WTC11 (cell line): ENCODE data around the gene ACACA. TPM values are rescaled to one million over a fixed set of nuclear protein-coding genes. Genes with fewer than 3 reads are reported as not detected.

Experiments used
- CREB1 ChIP-seq: sonication (generic); formaldehyde crosslinking; IDR thresholded peaks from 2 replicates; pipeline ENCODE4 v1.8.0; 2023; ENCODE audit warnings: mild to moderate bottlenecking, missing genetic modification reagents
- ELF4 ChIP-seq: sonication (generic); formaldehyde crosslinking; IDR thresholded peaks from 2 replicates; pipeline ENCODE4 v1.8.1; 2022; ENCODE audit warnings: low read depth, mild to moderate bottlenecking, moderate library complexity, missing genetic modification reagents
- EMX1 ChIP-seq: fragments of 250-450 bp; sonication (Bioruptor Pico); IDR thresholded peaks from 2 replicates; pipeline ENCODE4 v1.8.0; 2021; ENCODE audit warnings: mild to moderate bottlenecking
- ETV6 ChIP-seq: sonication (generic); formaldehyde crosslinking; IDR thresholded peaks from 2 replicates; pipeline ENCODE4 v1.8.1; 2022; ENCODE audit warnings: mild to moderate bottlenecking, missing genetic modification reagents
- HMGA2 ChIP-seq: fragments of 250-450 bp; sonication (Bioruptor Pico); IDR thresholded peaks from 2 replicates; pipeline ENCODE4 v1.4.0; 2021; ENCODE audit warnings: mild to moderate bottlenecking, moderate library complexity
- MYBL2 ChIP-seq: sonication (generic); formaldehyde crosslinking; IDR thresholded peaks from 2 replicates; pipeline ENCODE4 v1.8.1; 2023; ENCODE audit warnings: mild to moderate bottlenecking, moderate library complexity, missing genetic modification reagents
- NFATC4 ChIP-seq: fragments of 250-450 bp; sonication (Bioruptor Pico); IDR thresholded peaks from 2 replicates; pipeline ENCODE4 v1.9.0; 2021; ENCODE audit warnings: mild to moderate bottlenecking
- NR3C1 ChIP-seq: sonication (generic); formaldehyde crosslinking; conservative IDR thresholded peaks from 2 replicates; pipeline ENCODE4 v1.8.1; 2023; ENCODE audit warnings: low read depth, mild to moderate bottlenecking, missing genetic modification reagents
- RORB ChIP-seq: fragments of 250-450 bp; sonication (Bioruptor Pico); IDR thresholded peaks from 2 replicates; pipeline ENCODE4 v1.9.0; 2021; ENCODE audit warnings: mild to moderate bottlenecking
- TEAD4 ChIP-seq: sonication (generic); formaldehyde crosslinking; IDR thresholded peaks from 2 replicates; pipeline ENCODE4 v1.8.0; 2022; ENCODE audit warnings: mild to moderate bottlenecking, missing genetic modification reagents
- ZNF219 ChIP-seq: sonication (generic); formaldehyde crosslinking; IDR thresholded peaks from 2 replicates; pipeline ENCODE4 v1.8.0; 2023; ENCODE audit warnings: missing genetic modification reagents, mild to moderate bottlenecking, borderline replicate concordance
- ZNF317 ChIP-seq: sonication (generic); formaldehyde crosslinking; IDR thresholded peaks from 2 replicates; pipeline ENCODE4 v1.8.1; 2023; ENCODE audit warnings: low read depth, mild to moderate bottlenecking, moderate library complexity, missing genetic modification reagents, borderline replicate concordance
- ZNF671 ChIP-seq: fragments of 250-450 bp; sonication (Bioruptor Pico); IDR thresholded peaks from 2 replicates; pipeline ENCODE4 v1.8.0; 2021; ENCODE audit warnings: mild to moderate bottlenecking
- total RNA-seq: library from RNA; stranded (reverse); gene quantifications from 3 replicates; pipeline ENCODE4 v1.2.3, GENCODE V29; 2021
- TF ChIP-seq, protein P1 (sequence below): sonication (generic); formaldehyde crosslinking; IDR thresholded peaks from 2 replicates; pipeline ENCODE4 v1.8.1; 2023; ENCODE audit warnings: mild to moderate bottlenecking, missing genetic modification reagents, borderline replicate concordance
- TF ChIP-seq, protein P2 (sequence below): sonication (generic); formaldehyde crosslinking; IDR thresholded peaks from 2 replicates; pipeline ENCODE4 v1.8.1; 2023; ENCODE audit warnings: mild to moderate bottlenecking, missing genetic modification reagents
- TF ChIP-seq, protein P3 (sequence below): fragments of 200-600 bp; IDR thresholded peaks from 2 replicates; pipeline ENCODE4 v1.8.0; 2022; ENCODE audit warnings: antibody characterized with exemption
- TF ChIP-seq, protein P4 (sequence below): sonication (generic); formaldehyde crosslinking; IDR thresholded peaks from 2 replicates; pipeline ENCODE4 v1.8.0; 2022; ENCODE audit warnings: mild to moderate bottlenecking, missing genetic modification reagents
- TF ChIP-seq, protein P5 (sequence below): sonication (generic); formaldehyde crosslinking; IDR thresholded peaks from 2 replicates; pipeline ENCODE4 v1.8.1; 2023; ENCODE audit warnings: mild to moderate bottlenecking, missing genetic modification reagents, moderate library complexity
- TF ChIP-seq, protein P6 (sequence below): sonication (generic); formaldehyde crosslinking; conservative IDR thresholded peaks from 2 replicates; pipeline ENCODE4 v1.8.1; 2022; ENCODE audit warnings: mild to moderate bottlenecking, missing genetic modification reagents
- TF ChIP-seq, protein P7 (sequence below): sonication (generic); formaldehyde crosslinking; IDR thresholded peaks from 2 replicates; pipeline ENCODE4 v1.8.0; 2023; ENCODE audit warnings: missing genetic modification reagents
- TF ChIP-seq, protein P8 (sequence below): sonication (generic); formaldehyde crosslinking; IDR thresholded peaks from 2 replicates; pipeline ENCODE4 v1.8.0; 2022; ENCODE audit warnings: mild to moderate bottlenecking, missing genetic modification reagents
- TF ChIP-seq, protein P9 (sequence below): sonication (generic); formaldehyde crosslinking; IDR thresholded peaks from 2 replicates; pipeline ENCODE4 v1.8.1; 2022; ENCODE audit warnings: low read depth, mild to moderate bottlenecking, moderate library complexity, missing genetic modification reagents, borderline replicate concordance

ACACA gene
- total RNA-seq, 1 experiment from 2014 or later: 167 TPM

DNA sequence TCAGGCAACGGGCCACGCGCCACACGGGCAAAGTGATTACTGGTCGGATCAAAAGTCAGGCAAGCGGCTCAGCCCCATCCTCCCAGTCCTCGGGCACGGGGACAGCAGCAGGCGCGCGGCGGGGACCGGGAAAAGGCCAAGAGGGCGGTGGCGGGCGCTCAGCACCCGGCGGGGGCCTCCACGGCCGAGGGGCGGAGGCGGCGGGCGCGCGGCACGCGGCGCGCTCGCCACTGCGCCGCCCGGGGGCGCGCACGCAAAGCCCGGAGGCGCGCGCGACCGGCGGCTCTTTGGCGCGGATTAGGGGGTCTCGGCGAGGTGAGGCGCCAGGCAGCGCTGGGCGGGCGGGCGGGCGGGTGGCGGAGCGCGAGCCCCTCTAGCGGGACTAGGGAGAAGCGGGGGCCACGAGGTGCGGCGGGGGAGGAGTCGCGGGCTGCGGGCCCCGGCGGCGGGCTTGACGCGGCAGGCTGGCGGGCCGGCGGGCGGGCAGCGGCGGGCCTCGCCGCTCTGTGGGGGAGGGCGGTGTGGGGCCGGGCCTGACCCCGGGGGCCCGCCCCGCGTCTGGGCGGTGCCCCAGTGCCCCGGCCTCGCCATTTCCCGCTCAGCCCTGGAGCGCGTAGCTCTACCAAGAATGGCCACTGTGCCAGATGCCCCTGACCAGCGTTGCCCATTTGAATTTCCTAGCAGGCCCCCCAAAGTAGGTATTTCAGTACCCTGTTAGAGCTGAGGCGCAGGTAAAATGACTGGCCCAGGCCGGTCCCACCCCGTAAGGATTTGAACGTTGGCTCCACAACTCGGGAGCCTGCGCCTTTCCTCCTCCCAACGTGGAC is at the start of gene ACACA, which contains the start of gene TADA2A (continued):
- TF ChIP-seq, protein P1, sequence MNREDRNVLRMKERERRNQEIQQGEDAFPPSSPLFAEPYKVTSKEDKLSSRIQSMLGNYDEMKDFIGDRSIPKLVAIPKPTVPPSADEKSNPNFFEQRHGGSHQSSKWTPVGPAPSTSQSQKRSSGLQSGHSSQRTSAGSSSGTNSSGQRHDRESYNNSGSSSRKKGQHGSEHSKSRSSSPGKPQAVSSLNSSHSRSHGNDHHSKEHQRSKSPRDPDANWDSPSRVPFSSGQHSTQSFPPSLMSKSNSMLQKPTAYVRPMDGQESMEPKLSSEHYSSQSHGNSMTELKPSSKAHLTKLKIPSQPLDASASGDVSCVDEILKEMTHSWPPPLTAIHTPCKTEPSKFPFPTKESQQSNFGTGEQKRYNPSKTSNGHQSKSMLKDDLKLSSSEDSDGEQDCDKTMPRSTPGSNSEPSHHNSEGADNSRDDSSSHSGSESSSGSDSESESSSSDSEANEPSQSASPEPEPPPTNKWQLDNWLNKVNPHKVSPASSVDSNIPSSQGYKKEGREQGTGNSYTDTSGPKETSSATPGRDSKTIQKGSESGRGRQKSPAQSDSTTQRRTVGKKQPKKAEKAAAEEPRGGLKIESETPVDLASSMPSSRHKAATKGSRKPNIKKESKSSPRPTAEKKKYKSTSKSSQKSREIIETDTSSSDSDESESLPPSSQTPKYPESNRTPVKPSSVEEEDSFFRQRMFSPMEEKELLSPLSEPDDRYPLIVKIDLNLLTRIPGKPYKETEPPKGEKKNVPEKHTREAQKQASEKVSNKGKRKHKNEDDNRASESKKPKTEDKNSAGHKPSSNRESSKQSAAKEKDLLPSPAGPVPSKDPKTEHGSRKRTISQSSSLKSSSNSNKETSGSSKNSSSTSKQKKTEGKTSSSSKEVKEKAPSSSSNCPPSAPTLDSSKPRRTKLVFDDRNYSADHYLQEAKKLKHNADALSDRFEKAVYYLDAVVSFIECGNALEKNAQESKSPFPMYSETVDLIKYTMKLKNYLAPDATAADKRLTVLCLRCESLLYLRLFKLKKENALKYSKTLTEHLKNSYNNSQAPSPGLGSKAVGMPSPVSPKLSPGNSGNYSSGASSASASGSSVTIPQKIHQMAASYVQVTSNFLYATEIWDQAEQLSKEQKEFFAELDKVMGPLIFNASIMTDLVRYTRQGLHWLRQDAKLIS (CRISPR knock-in tag): no peak
- TF ChIP-seq ZNF219 (CRISPR knock-in tag) (no peak), HMGA2 (CRISPR knock-in tag) (no peak), ZNF317 (no peak), ZNF671 (no peak), ETV6 (CRISPR knock-in tag) (peak; percentile 60; the same call in 1 of the 2 replicates), CREB1 (no peak), NR3C1 (CRISPR knock-in tag) (no peak), TEAD4 (CRISPR knock-in tag) (no peak), ELF4 (CRISPR knock-in tag) (no peak), RORB (CRISPR knock-in tag) (no peak), NFATC4 (CRISPR knock-in tag) (no peak), MYBL2 (peak; percentile 60; the same call in 1 of the 2 replicates), EMX1 (CRISPR knock-in tag) (no peak; the same call in 1 of the 2 replicates)
- TF ChIP-seq, protein P2, sequence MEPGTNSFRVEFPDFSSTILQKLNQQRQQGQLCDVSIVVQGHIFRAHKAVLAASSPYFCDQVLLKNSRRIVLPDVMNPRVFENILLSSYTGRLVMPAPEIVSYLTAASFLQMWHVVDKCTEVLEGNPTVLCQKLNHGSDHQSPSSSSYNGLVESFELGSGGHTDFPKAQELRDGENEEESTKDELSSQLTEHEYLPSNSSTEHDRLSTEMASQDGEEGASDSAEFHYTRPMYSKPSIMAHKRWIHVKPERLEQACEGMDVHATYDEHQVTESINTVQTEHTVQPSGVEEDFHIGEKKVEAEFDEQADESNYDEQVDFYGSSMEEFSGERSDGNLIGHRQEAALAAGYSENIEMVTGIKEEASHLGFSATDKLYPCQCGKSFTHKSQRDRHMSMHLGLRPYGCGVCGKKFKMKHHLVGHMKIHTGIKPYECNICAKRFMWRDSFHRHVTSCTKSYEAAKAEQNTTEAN (CRISPR knock-in tag): peak; percentile 44; the same call in 1 of the 2 replicates
- TF ChIP-seq, protein P3, sequence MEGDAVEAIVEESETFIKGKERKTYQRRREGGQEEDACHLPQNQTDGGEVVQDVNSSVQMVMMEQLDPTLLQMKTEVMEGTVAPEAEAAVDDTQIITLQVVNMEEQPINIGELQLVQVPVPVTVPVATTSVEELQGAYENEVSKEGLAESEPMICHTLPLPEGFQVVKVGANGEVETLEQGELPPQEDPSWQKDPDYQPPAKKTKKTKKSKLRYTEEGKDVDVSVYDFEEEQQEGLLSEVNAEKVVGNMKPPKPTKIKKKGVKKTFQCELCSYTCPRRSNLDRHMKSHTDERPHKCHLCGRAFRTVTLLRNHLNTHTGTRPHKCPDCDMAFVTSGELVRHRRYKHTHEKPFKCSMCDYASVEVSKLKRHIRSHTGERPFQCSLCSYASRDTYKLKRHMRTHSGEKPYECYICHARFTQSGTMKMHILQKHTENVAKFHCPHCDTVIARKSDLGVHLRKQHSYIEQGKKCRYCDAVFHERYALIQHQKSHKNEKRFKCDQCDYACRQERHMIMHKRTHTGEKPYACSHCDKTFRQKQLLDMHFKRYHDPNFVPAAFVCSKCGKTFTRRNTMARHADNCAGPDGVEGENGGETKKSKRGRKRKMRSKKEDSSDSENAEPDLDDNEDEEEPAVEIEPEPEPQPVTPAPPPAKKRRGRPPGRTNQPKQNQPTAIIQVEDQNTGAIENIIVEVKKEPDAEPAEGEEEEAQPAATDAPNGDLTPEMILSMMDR: no peak
- TF ChIP-seq, protein P4, sequence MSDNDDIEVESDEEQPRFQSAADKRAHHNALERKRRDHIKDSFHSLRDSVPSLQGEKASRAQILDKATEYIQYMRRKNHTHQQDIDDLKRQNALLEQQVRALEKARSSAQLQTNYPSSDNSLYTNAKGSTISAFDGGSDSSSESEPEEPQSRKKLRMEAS: peak; percentile 59; the same call in 1 of the 2 replicates
- TF ChIP-seq, protein P5, sequence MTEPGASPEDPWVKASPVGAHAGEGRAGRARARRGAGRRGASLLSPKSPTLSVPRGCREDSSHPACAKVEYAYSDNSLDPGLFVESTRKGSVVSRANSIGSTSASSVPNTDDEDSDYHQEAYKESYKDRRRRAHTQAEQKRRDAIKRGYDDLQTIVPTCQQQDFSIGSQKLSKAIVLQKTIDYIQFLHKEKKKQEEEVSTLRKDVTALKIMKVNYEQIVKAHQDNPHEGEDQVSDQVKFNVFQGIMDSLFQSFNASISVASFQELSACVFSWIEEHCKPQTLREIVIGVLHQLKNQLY (CRISPR knock-in tag): no peak
- TF ChIP-seq, protein P6, sequence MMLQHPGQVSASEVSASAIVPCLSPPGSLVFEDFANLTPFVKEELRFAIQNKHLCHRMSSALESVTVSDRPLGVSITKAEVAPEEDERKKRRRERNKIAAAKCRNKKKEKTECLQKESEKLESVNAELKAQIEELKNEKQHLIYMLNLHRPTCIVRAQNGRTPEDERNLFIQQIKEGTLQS: no peak
- TF ChIP-seq, protein P7, sequence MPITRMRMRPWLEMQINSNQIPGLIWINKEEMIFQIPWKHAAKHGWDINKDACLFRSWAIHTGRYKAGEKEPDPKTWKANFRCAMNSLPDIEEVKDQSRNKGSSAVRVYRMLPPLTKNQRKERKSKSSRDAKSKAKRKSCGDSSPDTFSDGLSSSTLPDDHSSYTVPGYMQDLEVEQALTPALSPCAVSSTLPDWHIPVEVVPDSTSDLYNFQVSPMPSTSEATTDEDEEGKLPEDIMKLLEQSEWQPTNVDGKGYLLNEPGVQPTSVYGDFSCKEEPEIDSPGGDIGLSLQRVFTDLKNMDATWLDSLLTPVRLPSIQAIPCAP (CRISPR knock-in tag): peak; percentile 47; the same call in 1 of the 2 replicates
- TF ChIP-seq, protein P8, sequence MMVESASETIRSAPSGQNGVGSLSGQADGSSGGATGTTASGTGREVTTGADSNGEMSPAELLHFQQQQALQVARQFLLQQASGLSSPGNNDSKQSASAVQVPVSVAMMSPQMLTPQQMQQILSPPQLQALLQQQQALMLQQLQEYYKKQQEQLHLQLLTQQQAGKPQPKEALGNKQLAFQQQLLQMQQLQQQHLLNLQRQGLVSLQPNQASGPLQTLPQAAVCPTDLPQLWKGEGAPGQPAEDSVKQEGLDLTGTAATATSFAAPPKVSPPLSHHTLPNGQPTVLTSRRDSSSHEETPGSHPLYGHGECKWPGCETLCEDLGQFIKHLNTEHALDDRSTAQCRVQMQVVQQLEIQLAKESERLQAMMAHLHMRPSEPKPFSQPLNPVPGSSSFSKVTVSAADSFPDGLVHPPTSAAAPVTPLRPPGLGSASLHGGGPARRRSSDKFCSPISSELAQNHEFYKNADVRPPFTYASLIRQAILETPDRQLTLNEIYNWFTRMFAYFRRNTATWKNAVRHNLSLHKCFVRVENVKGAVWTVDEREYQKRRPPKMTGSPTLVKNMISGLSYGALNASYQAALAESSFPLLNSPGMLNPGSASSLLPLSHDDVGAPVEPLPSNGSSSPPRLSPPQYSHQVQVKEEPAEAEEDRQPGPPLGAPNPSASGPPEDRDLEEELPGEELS (CRISPR knock-in tag): no peak
- TF ChIP-seq, protein P9, sequence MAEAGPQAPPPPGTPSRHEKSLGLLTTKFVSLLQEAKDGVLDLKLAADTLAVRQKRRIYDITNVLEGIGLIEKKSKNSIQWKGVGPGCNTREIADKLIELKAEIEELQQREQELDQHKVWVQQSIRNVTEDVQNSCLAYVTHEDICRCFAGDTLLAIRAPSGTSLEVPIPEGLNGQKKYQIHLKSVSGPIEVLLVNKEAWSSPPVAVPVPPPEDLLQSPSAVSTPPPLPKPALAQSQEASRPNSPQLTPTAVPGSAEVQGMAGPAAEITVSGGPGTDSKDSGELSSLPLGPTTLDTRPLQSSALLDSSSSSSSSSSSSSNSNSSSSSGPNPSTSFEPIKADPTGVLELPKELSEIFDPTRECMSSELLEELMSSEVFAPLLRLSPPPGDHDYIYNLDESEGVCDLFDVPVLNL (CRISPR knock-in tag): no peak
